ENCODE data around the gene TIMM50.
A peak's percentile ranks its signal among the peaks of the same experiment; 100 is the strongest.

The TIMM50 gene

DNA sequence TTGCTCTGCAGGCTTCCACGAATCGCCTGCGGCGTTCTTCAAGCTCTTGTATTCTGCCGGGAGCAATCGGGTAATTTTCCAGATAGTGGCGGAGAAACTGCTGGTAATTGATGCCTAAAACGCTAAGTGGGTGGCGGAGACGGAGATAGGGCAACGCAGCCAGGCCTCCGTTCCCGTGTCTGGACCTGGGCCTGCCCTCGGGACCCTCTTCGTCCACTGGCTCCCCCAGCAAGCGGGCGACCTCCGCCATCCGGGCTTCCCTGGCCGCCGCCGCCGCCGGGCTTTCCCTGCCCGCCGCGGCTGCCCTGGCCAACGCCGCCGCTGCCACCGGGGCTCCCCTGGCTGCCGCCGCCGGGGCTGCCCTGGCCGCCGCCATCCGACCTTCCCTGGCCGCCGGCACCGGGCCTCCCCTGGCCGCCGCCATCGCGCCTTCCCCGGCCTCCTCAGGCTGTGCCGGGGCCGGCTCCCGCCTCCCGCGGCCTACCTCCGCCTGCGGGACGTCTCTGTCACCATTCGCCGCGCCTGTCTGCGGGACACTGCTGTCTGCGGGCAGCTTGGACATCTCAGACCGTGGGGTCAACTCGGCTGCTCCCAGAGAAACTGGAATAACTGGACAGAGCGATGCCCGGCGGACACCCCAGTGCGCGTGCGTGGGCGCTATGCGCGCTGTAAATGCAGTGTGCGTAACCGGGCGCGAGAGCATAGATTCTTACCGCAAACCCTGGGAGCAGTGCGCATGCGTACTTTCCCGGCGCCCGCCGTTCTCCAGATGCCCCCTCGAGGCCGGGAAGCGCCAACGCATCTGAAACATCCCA is 59.1 kb downstream of the TIMM50 start, which contains the start of gene EID2:
Gene EID2, minus strand, starts transcription at position 644 of the 815 bp plus-strand sequence. Its CDS starts 82 bp downstream, at position 562.
- H3K18ac ChIP-seq (ENCODE audit: low read depth in 1 of 2, low read length in 2 of 2): peak within 1 kb of the TSS; percentile 83 to 98
- H3K79me1 ChIP-seq (replicated peaks; ENCODE audit: low read length, poor library complexity, severe bottlenecking): peaks cover 2% of the 10 kb centered on the region
- H2BK120ac ChIP-seq (ENCODE audit: low read depth, low read length): peak within 1 kb of the TSS; percentile 45
- peak within 1 kb of the TSS; percentile 98 for H2AFZ ChIP-seq (ENCODE audit: low read depth, low read length)
- under 1% methylated on average over 78 of the region's 84 CpGs for WGBS
- H3K27ac ChIP-seq (ENCODE audit: low read length, poor library complexity, severe bottlenecking): peak within 1 kb of the TSS; percentile 82
- DNase-seq: peak; percentile 92
- H2BK5ac ChIP-seq (ENCODE audit: low read depth, low read length, poor library complexity, severe bottlenecking): peak within 1 kb of the TSS; percentile 94
- H3K9ac ChIP-seq (ENCODE audit: low read length): peak within 1 kb of the TSS; percentile 97
- H3K4me3 ChIP-seq (ENCODE audit: insufficient read depth in 1 of 2, low read depth in 1 of 2, low read length in 2 of 2): peak within 1 kb of the TSS; percentile 90 to 95
- no peak within 1 kb of the TSS for H2AK5ac ChIP-seq (ENCODE audit: low read length, severe bottlenecking)
- H2BK12ac ChIP-seq (ENCODE audit: low read length in 2 of 2): peak within 1 kb of the TSS in 1 of 2 experiments; percentile 90
- H3K4me2 ChIP-seq (ENCODE audit: low read length, poor library complexity, severe bottlenecking): peak within 1 kb of the TSS; percentile 64
- peak within 1 kb of the TSS; percentile 83 for H2BK15ac ChIP-seq (ENCODE audit: low read depth, poor library complexity, severe bottlenecking)
- peak within 1 kb of the TSS; percentile 58 for H4K8ac ChIP-seq (ENCODE audit: low read length)
- H3K27me3 ChIP-seq (ENCODE audit: control insufficient read depth in 1 of 2, insufficient read depth in 1 of 2, low read length in 2 of 2): no peaks in the 10 kb centered on the region
- peak within 1 kb of the TSS; percentile 52 for H4K91ac ChIP-seq (ENCODE audit: low read length)
- H3K4me1 ChIP-seq (ENCODE audit: control insufficient read depth, insufficient read depth, low read depth, low read length): no peaks in the 10 kb centered on the region
- peak within 1 kb of the TSS in 1 of 2 experiments; percentile 99 for H3K23ac ChIP-seq (ENCODE audit: low read length in 2 of 2)
- H3K4ac ChIP-seq (ENCODE audit: low read depth in 1 of 2, low read length in 2 of 2): peak within 1 kb of the TSS; percentile 75 to 96
- peak within 1 kb of the TSS in 1 of 2 experiments; percentile 98 for H3K14ac ChIP-seq (ENCODE audit: low read length in 2 of 2)
- H3K36me3 ChIP-seq (ENCODE audit: control insufficient read depth in 1 of 2, insufficient read depth in 2 of 2, low read depth in 1 of 2, low read length in 2 of 2): no peaks in the 10 kb centered on the region
- no peaks in the 10 kb centered on the region for H3K9me3 ChIP-seq (ENCODE audit: control insufficient read depth, low read length)

DNA sequence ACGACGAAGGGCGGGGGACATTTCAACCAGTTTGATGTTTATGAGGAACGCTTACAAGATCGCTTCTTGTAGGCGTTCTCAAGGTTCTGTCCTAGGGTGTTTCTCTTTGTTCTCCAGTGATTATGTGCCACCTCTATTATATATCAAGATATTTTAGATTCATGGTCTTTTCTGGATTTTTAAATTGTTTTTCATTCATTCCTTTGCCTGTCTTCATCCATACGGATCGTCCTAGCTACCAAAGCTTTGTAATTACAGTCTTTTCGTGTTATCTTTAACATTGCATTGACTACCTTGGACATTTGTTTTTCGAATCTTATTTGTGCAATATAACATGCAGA is 59.7 kb downstream of the TIMM50 start:
- 23% methylated on average over 7 of the region's 10 CpGs for WGBS

More for the DNA sequence above, 59.7 kb downstream of the TIMM50 start:
- H3K4me3 ChIP-seq (ENCODE audit: insufficient read depth in 1 of 2, low read depth in 1 of 2, low read length in 2 of 2): peak overlapping the region in 1 of 2 experiments; percentile 90
- no peak overlapping the region for H3K14ac ChIP-seq (ENCODE audit: low read length in 2 of 2)
- H2BK120ac ChIP-seq (ENCODE audit: low read depth, low read length): no peak overlapping the region
- no peak overlapping the region for H3K4ac ChIP-seq (ENCODE audit: low read depth in 1 of 2, low read length in 2 of 2)
- H3K4me1 ChIP-seq (ENCODE audit: control insufficient read depth, insufficient read depth, low read depth, low read length): no peaks in the 10 kb centered on the region
- no peak overlapping the region for H2AK5ac ChIP-seq (ENCODE audit: low read length, severe bottlenecking)
- no peak overlapping the region for H4K8ac ChIP-seq (ENCODE audit: low read length)
- peaks cover 2% of the 10 kb centered on the region for H3K79me1 ChIP-seq (replicated peaks; ENCODE audit: low read length, poor library complexity, severe bottlenecking)
- H3K4me2 ChIP-seq (ENCODE audit: low read length, poor library complexity, severe bottlenecking): peak overlapping the region; percentile 64
- no peak overlapping the region for H2AFZ ChIP-seq (ENCODE audit: low read depth, low read length)
- H3K27ac ChIP-seq (ENCODE audit: low read length, poor library complexity, severe bottlenecking): no peak overlapping the region
- no peak for DNase-seq
- no peak overlapping the region for H3K18ac ChIP-seq (ENCODE audit: low read depth in 1 of 2, low read length in 2 of 2)
- H3K9ac ChIP-seq (ENCODE audit: low read length): peak overlapping the region; percentile 97
- no peaks in the 10 kb centered on the region for H3K27me3 ChIP-seq (ENCODE audit: control insufficient read depth in 1 of 2, insufficient read depth in 1 of 2, low read length in 2 of 2)
- H3K23ac ChIP-seq (ENCODE audit: low read length in 2 of 2): no peak overlapping the region
- H2BK15ac ChIP-seq (ENCODE audit: low read depth, poor library complexity, severe bottlenecking): no peak overlapping the region
- no peaks in the 10 kb centered on the region for H3K9me3 ChIP-seq (ENCODE audit: control insufficient read depth, low read length)
- H3K36me3 ChIP-seq (ENCODE audit: control insufficient read depth in 1 of 2, insufficient read depth in 2 of 2, low read depth in 1 of 2, low read length in 2 of 2): no peaks in the 10 kb centered on the region
- H2BK5ac ChIP-seq (ENCODE audit: low read depth, low read length, poor library complexity, severe bottlenecking): no peak overlapping the region
- H2BK12ac ChIP-seq (ENCODE audit: low read length in 2 of 2): no peak overlapping the region
- H4K91ac ChIP-seq (ENCODE audit: low read length): no peak overlapping the region

All from mesenchymal stem cell (in vitro differentiated cells and primary cell).